IPS-15b (cell line): ENCODE measurements around the gene TRAPPC14.

Source experiments
- H3K27me3 ChIP-seq: one replicate; pipeline ENCODE4 v1.6.1; 2013; ENCODE audit warnings: low read length; ENCODE audit not compliant: control insufficient read depth, insufficient read depth
- H3K36me3 ChIP-seq: one replicate; pipeline ENCODE4 v1.6.1; 2013; ENCODE audit warnings: low read length; ENCODE audit not compliant: control insufficient read depth, insufficient read depth
- H3K4me1 ChIP-seq: one replicate; pipeline ENCODE4 v1.6.1; 2013; ENCODE audit warnings: mild to moderate bottlenecking, low read length; ENCODE audit not compliant: control insufficient read depth, insufficient read depth
- H3K4me3 ChIP-seq: one replicate; pipeline ENCODE4 v1.5.1; 2013; ENCODE audit warnings: low read depth, low read length
- H3K9ac ChIP-seq: one replicate; pipeline ENCODE4 v1.6.1; 2013; ENCODE audit warnings: low read depth, mild to moderate bottlenecking, low read length
- H3K9me3 ChIP-seq: one replicate; pipeline ENCODE4 v1.6.1; 2013; ENCODE audit warnings: mild to moderate bottlenecking, low read length; ENCODE audit not compliant: control insufficient read depth, insufficient read depth

Gene TRAPPC14

GRCh38 chr7:100171087-100171681, 12.7 kb upstream of the TRAPPC14 start:
- Histone ChIP-seq H3K36me3 (peaks cover 7% of the 10 kb centered on the region), H3K9ac (no peak overlapping the region), H3K4me3 (peak overlapping the region; percentile 64), H3K27me3 (peaks cover 8% of the 10 kb centered on the region), H3K9me3 (no peaks in the 10 kb centered on the region), H3K4me1 (peaks cover 18% of the 10 kb centered on the region)

GRCh38 chr7:100170101-100170897, 11.8 kb upstream of the TRAPPC14 start:
- Histone ChIP-seq H3K4me3 (peak overlapping the region; percentile 64), H3K9ac (no peak overlapping the region), H3K27me3 (peaks cover 8% of the 10 kb centered on the region), H3K36me3 (peaks cover 7% of the 10 kb centered on the region), H3K4me1 (peaks cover 18% of the 10 kb centered on the region), H3K9me3 (no peaks in the 10 kb centered on the region)

- Histone ChIP-seq H3K36me3 (peaks cover 7% of the 10 kb centered on the region), H3K4me1 (peaks cover 18% of the 10 kb centered on the region), H3K27me3 (peaks cover 8% of the 10 kb centered on the region), H3K9me3 (no peaks in the 10 kb centered on the region), H3K9ac (no peak overlapping the region), H3K4me3 (no peak overlapping the region)
Measured at GRCh38 chr7:100169147-100169850, 10.8 kb upstream of the TRAPPC14 start.

GRCh38 chr7:100167912-100168323, 9.4 kb upstream of the TRAPPC14 start:
- H3K27me3 ChIP-seq, result peaks cover 8% of the 10 kb centered on the region
- H3K4me3 ChIP-seq, result peak overlapping the region; percentile 79
- H3K36me3 ChIP-seq, result no peaks in the 10 kb centered on the region
- peak overlapping the region; percentile 79 for H3K9ac ChIP-seq
- peaks cover 18% of the 10 kb centered on the region for H3K4me1 ChIP-seq
- no peaks in the 10 kb centered on the region for H3K9me3 ChIP-seq

- H3K27me3 ChIP-seq, result peaks cover 8% of the 10 kb centered on the region
- peak overlapping the region; percentile 79 for H3K4me3 ChIP-seq
- H3K4me1 ChIP-seq, result peaks cover 18% of the 10 kb centered on the region
- no peaks in the 10 kb centered on the region for H3K36me3 ChIP-seq
- H3K9me3 ChIP-seq, result no peaks in the 10 kb centered on the region
- peak overlapping the region; percentile 79 for H3K9ac ChIP-seq
Measured at GRCh38 chr7:100166970-100167911, 8.7 kb upstream of the TRAPPC14 start.

- Histone ChIP-seq H3K9me3 (no peaks in the 10 kb centered on the region), H3K36me3 (no peaks in the 10 kb centered on the region), H3K4me1 (peaks cover 15% of the 10 kb centered on the region), H3K4me3 (no peak overlapping the region), H3K9ac (no peak overlapping the region), H3K27me3 (peaks cover 8% of the 10 kb centered on the region)
Measured at GRCh38 chr7:100166317-100166940, 7.9 kb upstream of the TRAPPC14 start.

- Histone ChIP-seq H3K9ac (no peak overlapping the region), H3K27me3 (peaks cover 8% of the 10 kb centered on the region), H3K4me1 (peaks cover 5% of the 10 kb centered on the region), H3K9me3 (no peaks in the 10 kb centered on the region), H3K4me3 (no peak overlapping the region), H3K36me3 (no peaks in the 10 kb centered on the region)
Measured at GRCh38 chr7:100163871-100164270, 5.3 kb upstream of the TRAPPC14 start.

GRCh38 chr7:100163006-100163531, 4.5 kb upstream of the TRAPPC14 start:
- no peak overlapping the region for H3K4me3 ChIP-seq
- H3K9ac ChIP-seq, result no peak overlapping the region
- H3K36me3 ChIP-seq, result no peaks in the 10 kb centered on the region
- no peaks in the 10 kb centered on the region for H3K9me3 ChIP-seq
- peaks cover 8% of the 10 kb centered on the region for H3K27me3 ChIP-seq
- H3K4me1 ChIP-seq, result peaks cover 5% of the 10 kb centered on the region

- peaks cover 2% of the 10 kb centered on the region for H3K4me1 ChIP-seq
- H3K36me3 ChIP-seq, result peaks cover 20% of the 10 kb centered on the region
- no peak overlapping the region for H3K4me3 ChIP-seq
- H3K27me3 ChIP-seq, result no peaks in the 10 kb centered on the region
- H3K9ac ChIP-seq, result no peak overlapping the region
- no peaks in the 10 kb centered on the region for H3K9me3 ChIP-seq
Measured at GRCh38 chr7:100160067-100160466, 1.5 kb upstream of the TRAPPC14 start.

- Histone ChIP-seq H3K36me3 (peaks cover 28% of the 10 kb centered on the region), H3K4me1 (peaks cover 2% of the 10 kb centered on the region), H3K27me3 (no peaks in the 10 kb centered on the region), H3K9me3 (no peaks in the 10 kb centered on the region), H3K9ac (peak overlapping the region; percentile 32), H3K4me3 (peak overlapping the region; percentile 42)
Measured at GRCh38 chr7:100159099-100159623, 638 bp upstream of the TRAPPC14 start.
